Activated naive CD4-positive, alpha-beta T cell treated with anti-CD3 and anti-CD28 coated beads, Interleukin-2, amount 50 U/mL, for 16 hours (primary cell): ENCODE data around the gene XRCC1.
"Not testable (repeated sequence)": the region's sequence is repeated elsewhere in the genome, so short reads cannot be mapped to it uniquely, and the experiment has no call there.

Source experiments
- DNase-seq: peaks from one replicate; pipeline ENCODE4 v3.0.0-alpha.2; 2020

The XRCC1 gene

GRCh38 chr19:43598445-43599240, 23.3 kb upstream of the XRCC1 start:
- DNase-seq, result no peak

- DNase-seq, result no peak
Observed at GRCh38 chr19:43597876-43598275, 22.5 kb upstream of the XRCC1 start.

GRCh38 chr19:43596842-43597461, 21.6 kb upstream of the XRCC1 start:
- DNase-seq, result no peak

- DNase-seq, result peak; percentile 100
Observed at GRCh38 chr19:43595999-43596841, 20.9 kb upstream of the XRCC1 start, which contains the start of the genes IRGQ and ZNF576. Gene IRGQ (minus strand): TSS chr19:43596134. CDS start chr19:43595338, 796 bp downstream. Gene ZNF576 (plus strand): TSS chr19:43596595. CDS start chr19:43597109, 514 bp downstream.

- peak; percentile 32 for DNase-seq
Observed at GRCh38 chr19:43595605-43595998, 20.3 kb upstream of the XRCC1 start.

GRCh38 chr19:43594710-43595604, 19.6 kb upstream of the XRCC1 start:
- peak; percentile 79 for DNase-seq

GRCh38 chr19:43594081-43594697, 18.9 kb upstream of the XRCC1 start:
- DNase-seq, result no peak

GRCh38 chr19:43592800-43593350, 17.5 kb upstream of the XRCC1 start:
- DNase-seq, result no peak

- no peak for DNase-seq
Observed at GRCh38 chr19:43591904-43592772, 16.8 kb upstream of the XRCC1 start.

GRCh38 chr19:43589678-43590077, 14.4 kb upstream of the XRCC1 start:
- no peak for DNase-seq

- no peak for DNase-seq
Observed at GRCh38 chr19:43589277-43589676, 13.9 kb upstream of the XRCC1 start.

GRCh38 chr19:43587029-43587428, 11.7 kb upstream of the XRCC1 start:
- DNase-seq, result not testable (repeated sequence)

- no peak for DNase-seq
Observed at GRCh38 chr19:43586346-43586745, 11.0 kb upstream of the XRCC1 start.

GRCh38 chr19:43584484-43584883, 9.2 kb upstream of the XRCC1 start:
- DNase-seq, result no peak

GRCh38 chr19:43582495-43582894, 7.2 kb upstream of the XRCC1 start:
- no peak for DNase-seq

GRCh38 chr19:43581467-43581866, 6.1 kb upstream of the XRCC1 start:
- no peak for DNase-seq

GRCh38 chr19:43578787-43579186, 3.5 kb upstream of the XRCC1 start:
- DNase-seq, result no peak

GRCh38 chr19:43575955-43576878, 890 bp upstream of the XRCC1 start:
- DNase-seq, result no peak

GRCh38 chr19:43574424-43575155, 737 bp downstream of the XRCC1 start:
- no peak for DNase-seq
